Bronchial epithelial cell (primary cell): ENCODE results near the gene FHOD3. TPM values are rescaled to one million over a fixed set of nuclear protein-coding genes. Genes with fewer than 3 reads are reported as not detected.

Experiments used
- DNase-seq: peaks from one replicate; pipeline ENCODE4 v3.0.0-alpha.2; 2010; ENCODE audit warnings: low read depth
- FAIRE-seq: peaks from 2 replicates; lab custom pipeline; 2011; peaks lifted over from hg19 to GRCh38; lab: Jason Lieb, UNC
- H3K27me3 ChIP-seq: 2 replicates; pipeline ENCODE4 v1.5.1; 2011; ENCODE audit warnings: low read length; ENCODE audit not compliant: control insufficient read depth, insufficient read depth
- H3K36me3 ChIP-seq: 2 replicates; pipeline ENCODE4 v1.5.1; 2011; ENCODE audit warnings: low read length; ENCODE audit not compliant: control insufficient read depth, insufficient read depth
- H3K4me3 ChIP-seq: 2 replicates; pipeline ENCODE4 v1.5.1; 2011; ENCODE audit warnings: mild to moderate bottlenecking, low read depth, low read length, control low read depth
- total RNA-seq: library from RNA; depleted of rRNA; stranded (reverse); fragments of >200 nt; gene quantifications from 2 replicates; pipeline ENCODE4 v1.2.1, GENCODE V29; 2014
- TF ChIP-seq, protein P1 (sequence below): IDR thresholded peaks from 2 replicates; pipeline ENCODE4 v1.5.1; 2011; ENCODE audit warnings: mild to moderate bottlenecking, moderate library complexity, low read length, control low read depth, inconsistent platforms; ENCODE audit not compliant: insufficient read depth, severe bottlenecking

The FHOD3 gene
- total RNA-seq, 1 donor from 2014 or later: 15.8 TPM

DNA sequence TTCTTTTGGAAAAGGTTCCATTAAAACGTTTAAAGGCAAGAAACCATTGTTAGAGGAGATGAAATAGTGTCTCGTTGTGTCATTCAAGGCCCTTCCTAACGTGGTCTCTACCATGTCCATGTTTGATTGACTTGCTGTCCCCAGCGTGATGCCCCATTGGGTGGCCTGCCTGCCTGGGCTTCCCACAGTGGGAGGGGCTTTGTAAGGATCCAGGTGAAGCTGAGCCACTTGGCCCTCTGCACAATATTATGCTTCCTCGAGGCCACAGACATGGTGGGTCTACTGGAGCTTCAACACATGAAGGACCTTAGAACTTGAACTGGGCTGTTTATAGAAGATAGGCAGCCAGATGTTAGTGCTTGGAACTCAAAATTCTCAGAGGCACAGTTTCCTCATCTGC is 235.3 kb downstream of the FHOD3 start:
- Histone ChIP-seq H3K4me3 (no peak overlapping the region), H3K27me3 (no peaks in the 10 kb centered on the region), H3K36me3 (no peaks in the 10 kb centered on the region)
- FAIRE-seq (no peak), DNase-seq (no peak)
- TF ChIP-seq, protein P1, sequence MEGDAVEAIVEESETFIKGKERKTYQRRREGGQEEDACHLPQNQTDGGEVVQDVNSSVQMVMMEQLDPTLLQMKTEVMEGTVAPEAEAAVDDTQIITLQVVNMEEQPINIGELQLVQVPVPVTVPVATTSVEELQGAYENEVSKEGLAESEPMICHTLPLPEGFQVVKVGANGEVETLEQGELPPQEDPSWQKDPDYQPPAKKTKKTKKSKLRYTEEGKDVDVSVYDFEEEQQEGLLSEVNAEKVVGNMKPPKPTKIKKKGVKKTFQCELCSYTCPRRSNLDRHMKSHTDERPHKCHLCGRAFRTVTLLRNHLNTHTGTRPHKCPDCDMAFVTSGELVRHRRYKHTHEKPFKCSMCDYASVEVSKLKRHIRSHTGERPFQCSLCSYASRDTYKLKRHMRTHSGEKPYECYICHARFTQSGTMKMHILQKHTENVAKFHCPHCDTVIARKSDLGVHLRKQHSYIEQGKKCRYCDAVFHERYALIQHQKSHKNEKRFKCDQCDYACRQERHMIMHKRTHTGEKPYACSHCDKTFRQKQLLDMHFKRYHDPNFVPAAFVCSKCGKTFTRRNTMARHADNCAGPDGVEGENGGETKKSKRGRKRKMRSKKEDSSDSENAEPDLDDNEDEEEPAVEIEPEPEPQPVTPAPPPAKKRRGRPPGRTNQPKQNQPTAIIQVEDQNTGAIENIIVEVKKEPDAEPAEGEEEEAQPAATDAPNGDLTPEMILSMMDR: no peak

GRCh38 chr18:36533446-36534153 is 236.1 kb downstream of the FHOD3 start:
- no peaks in the 10 kb centered on the region for H3K36me3 ChIP-seq
- no peak for DNase-seq
- no peak overlapping the region for H3K4me3 ChIP-seq
- H3K27me3 ChIP-seq: no peaks in the 10 kb centered on the region
- TF ChIP-seq, protein P1: no peak
- FAIRE-seq: no peak

- FAIRE-seq: no peak
- no peak for DNase-seq
- no peak overlapping the region for H3K4me3 ChIP-seq
- TF ChIP-seq, protein P1: no peak
- no peaks in the 10 kb centered on the region for H3K27me3 ChIP-seq
- H3K36me3 ChIP-seq: no peaks in the 10 kb centered on the region
These were observed 236.7 kb downstream of the FHOD3 start for GRCh38 chr18:36534154-36534688.

DNA sequence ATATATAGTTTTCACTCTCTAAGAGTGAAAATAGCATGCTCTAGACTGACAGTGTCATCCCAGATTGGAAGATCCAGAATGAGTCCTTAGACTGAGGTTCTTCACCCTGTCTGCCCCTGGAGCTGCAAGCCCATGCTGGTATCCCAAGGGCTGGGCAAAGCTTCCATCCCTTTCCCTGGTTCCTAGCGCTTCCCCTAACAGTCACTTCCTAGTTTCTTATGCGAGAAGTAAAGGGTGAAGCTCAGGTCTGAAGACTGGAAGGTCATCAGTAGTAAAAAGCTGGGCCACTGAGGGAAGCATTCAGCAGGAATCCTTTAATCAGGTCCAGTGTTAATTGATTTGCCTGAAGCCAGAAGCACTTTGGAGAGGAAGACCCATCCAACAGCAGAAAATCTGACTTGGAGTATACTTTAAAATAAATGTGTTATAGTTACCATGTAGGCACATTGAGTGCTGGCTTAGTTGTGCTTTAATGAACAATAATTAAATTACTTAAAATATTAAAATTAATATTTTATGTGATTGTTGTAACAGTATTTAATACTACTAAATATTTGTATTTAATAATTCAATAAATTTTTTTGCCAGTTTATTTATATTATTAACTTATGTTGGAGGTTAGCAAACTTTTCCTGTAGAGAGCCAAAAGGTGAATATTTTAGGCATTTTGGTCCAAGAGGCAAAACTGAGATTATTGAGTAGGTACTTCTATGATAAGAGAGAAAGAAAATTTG is 237.9 kb downstream of the FHOD3 start:
- Histone ChIP-seq H3K4me3 (no peak overlapping the region), H3K36me3 (no peaks in the 10 kb centered on the region), H3K27me3 (no peaks in the 10 kb centered on the region)
- DNase-seq (no peak), FAIRE-seq (no peak)
- TF ChIP-seq, protein P1: no peak

DNA sequence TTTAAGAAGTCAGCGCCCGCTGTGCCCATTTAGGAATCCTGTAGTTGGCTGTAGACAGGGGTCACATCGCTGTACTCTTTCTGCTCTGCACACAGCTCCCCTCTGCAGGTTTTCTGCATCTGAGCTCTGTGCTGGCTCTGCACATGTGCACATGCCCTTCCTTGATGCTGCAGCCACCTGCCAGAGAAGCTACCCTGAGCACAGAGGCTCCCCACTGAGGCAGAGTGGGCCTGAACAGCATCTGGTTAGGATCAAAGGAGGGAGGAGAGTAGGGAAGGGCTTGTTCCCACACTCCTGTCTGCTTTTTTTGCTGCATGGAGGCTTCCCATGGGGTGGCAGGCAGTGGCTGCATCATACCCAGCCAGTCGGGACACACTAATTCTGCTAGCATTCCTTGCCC is 238.9 kb downstream of the FHOD3 start:
- H3K36me3 ChIP-seq: no peaks in the 10 kb centered on the region
- no peak for FAIRE-seq
- TF ChIP-seq, protein P1: no peak
- no peaks in the 10 kb centered on the region for H3K27me3 ChIP-seq
- no peak overlapping the region for H3K4me3 ChIP-seq
- no peak for DNase-seq
